Ishikawa (cell line): Measurements from ENCODE around the gene E2F1.
A peak's percentile ranks its signal among the peaks of the same experiment; 100 is the strongest.

Experiments used
- CEBPB ChIP-seq: IDR thresholded peaks from 2 replicates; pipeline ENCODE4 v1.6.1; 2012
- CREB1 ChIP-seq: IDR thresholded peaks from 2 replicates; pipeline ENCODE4 v1.6.1; 2012; ENCODE audit warnings: low read depth
- EGR1 ChIP-seq: IDR thresholded peaks from 2 replicates; pipeline ENCODE4 v1.6.1; 2012
- EP300 ChIP-seq: IDR thresholded peaks from 2 replicates; pipeline ENCODE4 v1.6.1; 2012; ENCODE audit warnings: borderline replicate concordance
- FOXM1 ChIP-seq: IDR thresholded peaks from 2 replicates; pipeline ENCODE4 v1.6.1; 2012; ENCODE audit warnings: low read depth, borderline replicate concordance
- NFIC ChIP-seq: IDR thresholded peaks from 2 replicates; pipeline ENCODE4 v1.6.1; 2012
- RAD21 ChIP-seq: IDR thresholded peaks from 2 replicates; pipeline ENCODE4 v1.6.1; 2012; ENCODE audit warnings: low read depth
- TAF1 ChIP-seq: IDR thresholded peaks from 2 replicates; pipeline ENCODE4 v1.6.1; 2012; ENCODE audit warnings: low read depth, mild to moderate bottlenecking
- TCF12 ChIP-seq: IDR thresholded peaks from 2 replicates; pipeline ENCODE4 v1.6.1; 2012; ENCODE audit warnings: low read depth
- TEAD4 ChIP-seq: IDR thresholded peaks from 2 replicates; pipeline ENCODE4 v1.6.1; 2012
- USF1 ChIP-seq: IDR thresholded peaks from 2 replicates; pipeline ENCODE4 v1.6.1; 2012
- YY1 ChIP-seq: IDR thresholded peaks from 2 replicates; pipeline ENCODE4 v1.6.1; 2012; ENCODE audit warnings: low read depth
- ZBTB7A ChIP-seq: IDR thresholded peaks from 2 replicates; pipeline ENCODE4 v1.6.1; 2012; ENCODE audit warnings: low read depth
- TF ChIP-seq, protein P1 (sequence below): IDR thresholded peaks from 2 replicates; pipeline ENCODE4 v1.6.1; 2012; ENCODE audit warnings: low read depth, mild to moderate bottlenecking
- TF ChIP-seq, protein P2 (sequence below): IDR thresholded peaks from 2 replicates; pipeline ENCODE4 v1.6.1; 2012

Gene E2F1

GRCh38 chr20:33694639-33695012 is 8.4 kb upstream of the E2F1 start:
- TF ChIP-seq ZBTB7A = no peak
- no peak for TF ChIP-seq TCF12
- no peak for TF ChIP-seq CREB1
- no peak for TF ChIP-seq EGR1

DNA sequence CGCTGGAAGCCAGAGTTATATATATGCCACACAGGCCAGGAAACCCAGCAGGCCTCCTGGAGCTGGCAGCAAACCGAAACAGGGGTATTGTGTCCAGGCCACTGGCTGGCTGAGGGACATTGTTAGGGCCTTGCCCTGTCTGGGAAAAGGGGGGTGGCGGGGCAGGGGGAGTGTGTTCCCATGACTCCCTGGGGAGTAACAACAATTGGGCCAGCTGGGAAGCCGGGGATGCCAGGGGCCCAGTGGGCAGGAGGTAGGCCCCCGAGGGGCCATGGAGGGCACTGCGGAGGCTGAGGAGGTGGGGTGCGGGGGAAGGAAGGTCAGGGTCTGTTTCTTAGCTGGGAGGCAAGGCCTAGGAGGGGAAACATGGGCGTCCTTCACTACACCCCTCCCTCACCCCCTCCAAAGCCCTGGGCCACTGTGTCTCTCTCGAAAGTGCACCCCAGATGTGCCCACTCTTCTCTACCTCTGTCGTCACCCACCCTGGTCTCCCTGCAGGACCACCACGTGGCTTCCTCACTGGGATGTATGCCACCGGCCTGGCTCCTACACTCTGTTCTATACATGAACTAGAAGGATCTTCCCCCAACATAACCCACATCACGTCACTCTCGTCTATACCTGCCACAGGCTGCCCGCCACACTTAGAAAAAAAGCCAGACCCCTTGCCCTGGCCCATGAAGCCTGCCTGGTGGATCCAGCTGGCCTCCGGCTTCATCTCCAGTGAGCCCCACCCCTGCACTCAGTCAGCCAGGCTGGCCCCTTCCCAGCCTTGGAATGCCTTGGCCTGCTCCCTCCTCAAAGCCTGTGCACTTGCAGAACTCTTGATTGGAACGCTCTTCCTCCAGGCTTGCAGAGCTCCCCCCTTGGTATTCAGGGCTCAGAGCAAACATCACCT is 7.8 kb upstream of the E2F1 start:
- TF ChIP-seq NFIC (peak; percentile 92), YY1 (no peak), CEBPB (no peak), EGR1 (peak; percentile 73; the same call in 1 of the 2 replicates), TAF1 (no peak), ZBTB7A (peak; percentile 81), USF1 (no peak), EP300 (peak; percentile 97), CREB1 (no peak), FOXM1 (peak; percentile 86), RAD21 (no peak; the same call in 1 of the 2 replicates), TEAD4 (peak; percentile 79), TCF12 (peak; percentile 98)
- TF ChIP-seq, protein P1, sequence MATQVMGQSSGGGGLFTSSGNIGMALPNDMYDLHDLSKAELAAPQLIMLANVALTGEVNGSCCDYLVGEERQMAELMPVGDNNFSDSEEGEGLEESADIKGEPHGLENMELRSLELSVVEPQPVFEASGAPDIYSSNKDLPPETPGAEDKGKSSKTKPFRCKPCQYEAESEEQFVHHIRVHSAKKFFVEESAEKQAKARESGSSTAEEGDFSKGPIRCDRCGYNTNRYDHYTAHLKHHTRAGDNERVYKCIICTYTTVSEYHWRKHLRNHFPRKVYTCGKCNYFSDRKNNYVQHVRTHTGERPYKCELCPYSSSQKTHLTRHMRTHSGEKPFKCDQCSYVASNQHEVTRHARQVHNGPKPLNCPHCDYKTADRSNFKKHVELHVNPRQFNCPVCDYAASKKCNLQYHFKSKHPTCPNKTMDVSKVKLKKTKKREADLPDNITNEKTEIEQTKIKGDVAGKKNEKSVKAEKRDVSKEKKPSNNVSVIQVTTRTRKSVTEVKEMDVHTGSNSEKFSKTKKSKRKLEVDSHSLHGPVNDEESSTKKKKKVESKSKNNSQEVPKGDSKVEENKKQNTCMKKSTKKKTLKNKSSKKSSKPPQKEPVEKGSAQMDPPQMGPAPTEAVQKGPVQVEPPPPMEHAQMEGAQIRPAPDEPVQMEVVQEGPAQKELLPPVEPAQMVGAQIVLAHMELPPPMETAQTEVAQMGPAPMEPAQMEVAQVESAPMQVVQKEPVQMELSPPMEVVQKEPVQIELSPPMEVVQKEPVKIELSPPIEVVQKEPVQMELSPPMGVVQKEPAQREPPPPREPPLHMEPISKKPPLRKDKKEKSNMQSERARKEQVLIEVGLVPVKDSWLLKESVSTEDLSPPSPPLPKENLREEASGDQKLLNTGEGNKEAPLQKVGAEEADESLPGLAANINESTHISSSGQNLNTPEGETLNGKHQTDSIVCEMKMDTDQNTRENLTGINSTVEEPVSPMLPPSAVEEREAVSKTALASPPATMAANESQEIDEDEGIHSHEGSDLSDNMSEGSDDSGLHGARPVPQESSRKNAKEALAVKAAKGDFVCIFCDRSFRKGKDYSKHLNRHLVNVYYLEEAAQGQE = no peak
- TF ChIP-seq, protein P2, sequence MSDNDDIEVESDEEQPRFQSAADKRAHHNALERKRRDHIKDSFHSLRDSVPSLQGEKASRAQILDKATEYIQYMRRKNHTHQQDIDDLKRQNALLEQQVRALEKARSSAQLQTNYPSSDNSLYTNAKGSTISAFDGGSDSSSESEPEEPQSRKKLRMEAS = peak; percentile 80

DNA sequence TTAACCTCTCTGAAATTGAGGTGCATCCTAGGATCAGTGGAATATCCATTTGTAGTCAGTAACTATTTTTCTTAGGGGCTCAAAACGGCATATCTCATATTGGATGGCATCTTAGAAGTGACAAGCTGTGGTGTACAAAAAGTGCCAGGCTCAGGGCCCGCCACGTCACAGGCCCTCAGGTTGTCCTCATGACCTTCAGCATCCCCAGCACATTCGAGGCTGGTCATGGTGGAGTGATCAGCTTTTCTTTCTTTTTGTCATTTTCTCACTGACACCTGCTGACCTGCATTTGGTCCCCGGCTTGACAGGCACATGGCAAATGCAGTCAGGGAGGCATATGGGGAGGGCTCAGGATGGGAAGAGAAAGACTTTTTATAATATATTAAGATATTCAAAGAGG is 7.1 kb upstream of the E2F1 start:
- TF ChIP-seq CEBPB = no peak
- peak; percentile 36; the same call in 1 of the 2 replicates for TF ChIP-seq CREB1
- TF ChIP-seq TCF12 = no peak

DNA sequence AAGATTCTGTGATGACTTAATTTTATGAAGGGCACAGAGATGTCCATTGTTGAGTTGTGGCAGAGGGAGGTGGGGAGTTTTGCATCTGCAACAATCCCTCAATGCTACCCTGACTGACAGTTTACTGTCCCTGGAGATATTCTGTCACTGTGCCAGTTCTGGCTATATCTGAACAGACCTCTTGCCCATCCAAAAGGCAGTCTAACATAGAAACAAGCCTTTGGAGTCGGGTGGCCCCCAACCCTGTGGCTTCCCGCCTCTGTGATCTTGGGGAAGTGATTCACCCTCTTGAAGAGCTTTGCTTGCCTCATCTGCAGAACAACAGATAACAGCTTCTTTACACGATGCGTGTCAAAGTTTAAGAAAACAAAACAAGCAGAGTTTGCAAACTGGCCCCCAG is 3.8 kb upstream of the E2F1 start:
- no peak for TF ChIP-seq CREB1
- TF ChIP-seq TAF1 = no peak
- no peak for TF ChIP-seq EP300
- no peak for TF ChIP-seq NFIC
- no peak for TF ChIP-seq EGR1
- no peak for TF ChIP-seq YY1
- no peak for TF ChIP-seq CEBPB
- no peak for TF ChIP-seq RAD21
- no peak for TF ChIP-seq TEAD4
- TF ChIP-seq, protein P2 = no peak
- TF ChIP-seq FOXM1 = no peak

- TF ChIP-seq TEAD4 = no peak
- TF ChIP-seq CREB1 = no peak
Measured at GRCh38 chr20:33689493-33689892, 3.3 kb upstream of the E2F1 start.

- TF ChIP-seq NFIC = no peak
- no peak for TF ChIP-seq CEBPB
- no peak for TF ChIP-seq EGR1
- TF ChIP-seq, protein P1 = no peak
- no peak for TF ChIP-seq TAF1
- TF ChIP-seq CREB1 = no peak
- TF ChIP-seq RAD21 = no peak
- no peak for TF ChIP-seq YY1
- TF ChIP-seq FOXM1 = no peak
- no peak for TF ChIP-seq TEAD4
- TF ChIP-seq EP300 = no peak
- no peak for TF ChIP-seq USF1
- TF ChIP-seq, protein P2 = no peak
- TF ChIP-seq ZBTB7A = no peak
- TF ChIP-seq TCF12 = no peak
Measured at GRCh38 chr20:33688938-33689424, 2.8 kb upstream of the E2F1 start.
